GM23248 (cell line): ENCODE measurements around the gene G6PC3.

Experiments
- EZH2 ChIP-seq: fragments of 200-600 bp; sonication (generic); IDR thresholded peaks from 2 replicates; pipeline ENCODE4 v1.6.1; 2018; ENCODE audit warnings: antibody characterized with exemption, mild to moderate bottlenecking; ENCODE audit not compliant: insufficient read depth, poor library complexity, severe bottlenecking
- EZH2phosphoT487 ChIP-seq: fragments of 200-600 bp; sonication (generic); IDR thresholded peaks from 2 replicates; pipeline ENCODE4 v1.6.1; 2018; ENCODE audit warnings: antibody characterized with exemption, moderate library complexity, mild to moderate bottlenecking, low read depth; ENCODE audit not compliant: insufficient read depth

GRCh38 chr17:44094701-44095387 lies 24.3 kb downstream of the G6PC3 start:
- TF ChIP-seq EZH2 (no peak), EZH2phosphoT487 (no peak)
